Pulmonary artery endothelial cell (primary cell): ENCODE measurements around the gene PUDP. TPM values are rescaled to one million over a fixed set of nuclear protein-coding genes. Genes with fewer than 3 reads are reported as not detected.

Experiments used
- DNase-seq: peaks from one replicate; pipeline ENCODE4 v3.0.0-alpha.2; 2011; ENCODE audit warnings: low read depth, low spot score
- total RNA-seq: library from RNA; depleted of rRNA; stranded (reverse); fragments of >200 nt; gene quantifications from 2 replicates; pipeline ENCODE4 v1.2.3, GENCODE V29; 2014

Gene PUDP
- total RNA-seq, 1 donor from 2014 or later: 7.4 TPM

DNA sequence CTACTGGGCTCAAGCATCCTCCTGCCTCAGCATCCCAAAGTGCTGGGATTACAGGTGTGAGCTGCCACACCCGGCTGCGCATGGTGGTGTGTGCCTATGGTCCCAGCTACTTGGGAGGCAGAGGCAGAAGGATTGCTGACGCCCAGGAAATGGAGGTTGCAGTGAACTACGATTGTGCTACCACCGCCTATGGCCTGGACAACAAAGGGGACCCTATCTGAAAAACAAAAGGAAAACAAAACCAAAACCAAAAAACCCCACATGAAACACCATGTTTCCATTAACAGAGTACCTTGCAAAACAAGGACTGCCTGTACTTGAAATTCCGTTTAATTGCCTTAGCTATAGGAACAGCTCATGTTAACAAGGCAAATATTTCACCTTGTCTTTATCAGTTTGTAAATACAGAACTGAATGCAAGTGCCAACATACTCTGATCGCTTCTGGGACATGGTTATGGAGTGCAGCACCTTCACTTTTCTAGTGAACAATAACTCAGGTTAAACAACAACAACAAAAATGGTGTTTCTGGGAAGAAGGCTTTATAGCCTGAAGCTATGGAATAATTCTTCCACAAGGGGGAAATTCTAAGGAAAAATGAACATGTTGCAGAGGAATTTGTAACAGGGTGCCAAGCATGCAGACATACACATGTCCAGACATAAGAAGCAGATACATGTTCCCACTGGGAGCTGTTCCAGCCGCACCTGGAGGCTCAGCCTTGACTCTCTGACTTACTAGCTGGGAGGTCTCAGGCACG is 73.6 kb downstream of the PUDP start:
- DNase-seq: no peak

DNA sequence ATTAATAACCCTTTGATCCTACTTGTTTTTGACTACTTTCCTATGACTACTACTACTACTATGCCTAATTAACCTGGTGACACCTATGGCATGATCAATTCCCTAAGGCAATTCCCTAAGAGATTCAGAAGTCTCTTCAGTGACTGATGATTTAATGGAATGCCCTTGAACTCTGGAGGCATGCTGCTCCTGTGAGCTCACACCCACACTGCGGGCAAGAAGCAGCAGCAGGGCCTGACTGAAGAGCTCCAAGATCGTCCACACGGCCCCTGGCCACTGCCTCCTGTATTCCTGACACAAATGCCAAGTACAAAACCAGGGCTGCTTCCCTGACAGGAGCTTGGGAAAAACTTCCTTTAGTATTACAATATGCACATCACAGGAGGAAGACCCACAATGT is 74.6 kb downstream of the PUDP start:
- no peak for DNase-seq

DNA sequence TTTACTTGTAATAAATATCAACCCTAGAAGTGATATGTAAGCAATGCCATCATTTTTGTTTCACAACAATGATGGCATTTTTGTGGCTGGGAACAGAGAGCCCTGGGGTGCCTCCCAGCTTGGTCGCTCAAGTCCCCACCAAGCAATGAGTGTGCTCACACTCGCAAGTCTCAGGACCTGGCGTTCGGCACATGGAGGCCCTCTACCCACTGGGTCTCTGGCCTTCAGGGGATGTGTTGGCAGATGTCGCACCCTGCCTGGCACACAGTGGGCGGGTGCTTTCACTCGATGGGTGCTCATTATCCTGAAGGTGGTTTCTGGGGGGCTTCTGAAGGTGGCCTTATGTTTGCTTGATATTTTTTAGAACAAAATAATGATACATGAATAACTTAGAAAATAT is 75.1 kb downstream of the PUDP start:
- no peak for DNase-seq

DNA sequence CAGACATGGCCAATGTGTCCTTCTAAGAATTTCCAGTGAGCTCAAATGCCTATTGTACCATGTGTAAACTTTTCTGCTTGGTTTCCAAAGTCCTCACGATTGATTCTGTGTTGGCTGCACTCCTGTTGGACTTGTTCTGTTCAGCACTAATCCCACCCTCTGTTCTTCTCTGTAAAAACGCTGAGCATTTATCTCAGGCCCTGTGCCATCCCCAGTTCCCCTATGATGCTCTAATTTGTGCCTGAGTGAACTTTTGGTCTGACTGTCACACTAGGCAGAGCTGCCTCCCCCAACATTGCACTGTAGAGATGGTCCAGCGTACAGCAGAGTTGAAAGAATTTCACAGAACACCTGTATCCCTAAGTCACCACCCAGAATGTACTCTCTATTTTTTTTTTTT is 76.6 kb downstream of the PUDP start:
- DNase-seq: no peak

DNA sequence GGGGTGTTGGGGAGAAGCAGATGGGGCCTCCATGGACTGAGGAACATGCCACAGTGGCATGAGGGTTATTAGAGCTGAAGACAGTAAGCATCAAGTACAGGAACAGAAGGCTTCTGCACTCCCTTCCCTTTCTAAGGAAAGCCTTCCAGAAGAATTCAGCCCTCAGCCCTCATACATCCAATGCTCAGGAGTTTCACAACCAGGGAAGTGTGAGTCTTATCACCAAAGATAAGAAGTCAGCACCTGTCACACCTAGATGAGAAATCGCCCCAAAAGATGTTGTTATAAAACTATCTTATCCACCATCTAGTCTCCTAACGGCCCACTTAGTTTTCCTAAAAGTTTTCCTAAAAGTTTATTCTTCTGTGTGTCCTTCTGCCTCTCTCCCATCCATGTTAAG is 78.4 kb downstream of the PUDP start:
- DNase-seq: no peak

DNA sequence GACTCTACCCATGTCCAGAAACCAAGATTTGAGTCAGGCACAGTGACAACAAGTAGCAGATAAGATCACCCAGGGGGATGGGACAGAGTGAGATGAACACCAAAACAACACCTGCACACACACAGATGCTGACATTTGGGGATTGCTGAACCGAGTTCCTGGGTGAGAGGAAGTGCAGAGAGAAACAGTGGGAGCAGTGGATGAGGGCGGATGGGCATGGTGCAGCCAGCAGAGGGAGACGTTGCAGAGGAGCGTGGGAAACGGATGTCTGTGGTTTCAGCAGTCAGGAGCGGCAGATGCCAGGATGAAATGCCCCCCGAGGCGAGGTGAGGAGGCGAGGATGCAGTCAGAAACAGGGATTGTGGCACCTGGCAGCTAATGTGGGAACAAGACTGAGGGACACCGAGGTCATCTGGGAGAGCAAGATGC is 79.0 kb downstream of the PUDP start:
- DNase-seq: no peak

DNA sequence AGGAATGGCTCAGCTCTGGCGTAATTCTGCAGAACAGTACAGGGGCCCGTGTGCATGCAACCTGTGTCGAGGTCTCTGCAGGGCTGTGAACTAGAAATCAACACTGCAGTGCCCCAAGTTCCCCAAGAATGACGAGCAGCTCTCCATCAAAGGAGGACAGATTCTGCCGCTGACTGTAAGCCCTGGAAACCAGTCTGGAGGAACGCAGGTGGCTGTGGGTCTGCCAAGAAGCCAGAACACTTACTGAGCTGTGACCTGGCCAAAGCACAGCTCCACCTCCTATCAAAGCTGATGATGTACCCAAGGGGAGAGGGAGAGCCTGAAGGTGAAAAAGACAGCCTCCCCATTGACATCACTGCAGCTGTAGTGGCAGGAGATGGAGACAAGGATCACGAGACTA is 80.7 kb downstream of the PUDP start:
- no peak for DNase-seq

DNA sequence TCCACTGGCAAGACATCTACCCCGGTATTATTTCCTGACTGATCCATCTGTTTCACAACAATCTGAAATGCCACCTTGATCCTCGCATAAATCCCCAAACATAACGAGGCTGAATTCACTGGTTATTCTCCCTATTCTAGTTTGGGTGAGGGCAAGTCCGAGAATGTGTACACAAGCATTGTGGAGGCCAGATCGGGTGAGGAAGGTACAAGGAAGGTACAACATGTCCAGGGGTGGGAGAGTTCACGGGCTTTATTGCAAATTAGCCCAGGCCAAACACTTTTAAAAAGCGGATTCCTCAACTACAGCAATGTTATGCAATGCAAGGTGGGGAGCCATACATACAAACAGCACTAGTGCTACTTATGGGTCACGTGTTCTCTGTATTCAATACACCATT is 82.5 kb downstream of the PUDP start:
- no peak for DNase-seq

DNA sequence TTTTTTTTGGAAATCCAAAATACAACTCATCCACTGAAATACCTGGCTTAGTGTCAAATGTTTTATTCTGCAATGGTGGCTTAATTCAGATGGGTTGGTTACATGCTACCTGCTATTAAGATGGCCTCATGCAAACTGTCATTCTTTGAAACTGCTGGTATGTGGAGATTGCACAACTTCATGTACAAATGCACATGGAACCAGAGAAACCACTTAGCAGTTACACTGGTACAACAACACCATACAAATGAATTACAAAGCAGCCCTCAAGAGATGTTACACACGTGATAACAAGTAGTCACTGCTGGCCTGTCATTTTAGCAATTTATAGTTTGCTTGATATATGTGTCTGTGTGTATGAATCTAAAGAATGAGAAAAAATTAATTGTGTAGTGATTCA is 85.0 kb downstream of the PUDP start:
- no peak for DNase-seq

DNA sequence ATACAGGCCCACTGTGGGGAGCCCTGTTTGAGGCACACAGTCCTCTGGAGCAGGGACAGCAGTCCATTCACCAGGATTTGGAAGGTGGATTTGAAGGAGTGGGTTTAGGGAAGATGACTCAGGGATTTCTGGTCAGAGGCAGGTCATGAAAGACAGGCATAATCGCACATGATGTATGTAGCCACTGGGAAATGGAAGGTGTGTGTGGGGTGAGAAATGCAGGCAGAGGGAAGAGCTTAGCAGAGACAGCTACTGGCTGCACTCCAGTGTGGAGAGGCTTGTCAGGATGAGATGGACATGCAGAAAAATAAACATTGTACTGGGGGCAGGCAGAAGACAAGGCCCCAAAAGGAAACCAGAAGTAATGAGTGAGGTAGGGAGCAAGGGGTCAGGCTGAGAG is 85.7 kb downstream of the PUDP start:
- DNase-seq: no peak

DNA sequence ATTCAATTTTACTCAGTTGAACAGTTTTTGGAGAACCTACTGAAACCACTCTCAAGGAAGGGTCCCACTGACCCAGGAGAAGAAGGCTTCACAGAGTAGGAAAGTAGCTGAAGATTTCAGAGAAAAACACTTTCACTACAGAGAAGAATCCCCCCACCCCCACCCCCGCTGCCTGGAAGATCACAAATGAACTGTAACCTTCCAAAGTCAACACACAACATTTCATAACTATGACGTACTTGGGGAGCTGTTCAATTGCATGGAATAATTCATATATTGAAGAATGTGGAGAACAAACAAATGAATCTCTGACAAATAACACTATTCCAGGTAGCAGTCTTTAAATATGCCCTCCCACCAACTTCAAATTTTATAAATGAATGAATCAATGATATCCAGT is 86.5 kb downstream of the PUDP start:
- DNase-seq: no peak

DNA sequence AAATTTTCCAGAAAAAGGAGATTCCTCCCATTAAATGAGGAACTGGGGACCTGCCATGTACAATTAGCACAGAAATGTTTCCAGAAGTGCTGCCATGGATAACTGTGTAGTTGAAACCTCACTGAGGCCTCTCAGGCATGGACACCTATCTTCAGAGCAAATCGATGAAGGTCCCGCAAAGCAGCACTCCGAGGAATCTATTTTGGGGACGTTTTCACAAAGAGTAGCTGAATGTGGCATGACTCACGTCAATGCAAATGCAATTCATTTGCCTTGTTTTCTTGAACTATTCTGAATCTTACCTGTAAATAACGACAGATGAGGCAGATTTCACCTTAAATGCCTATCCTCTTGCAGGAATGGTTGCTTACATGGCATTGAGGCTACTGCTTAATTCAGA is 87.5 kb downstream of the PUDP start:
- DNase-seq: no peak

DNA sequence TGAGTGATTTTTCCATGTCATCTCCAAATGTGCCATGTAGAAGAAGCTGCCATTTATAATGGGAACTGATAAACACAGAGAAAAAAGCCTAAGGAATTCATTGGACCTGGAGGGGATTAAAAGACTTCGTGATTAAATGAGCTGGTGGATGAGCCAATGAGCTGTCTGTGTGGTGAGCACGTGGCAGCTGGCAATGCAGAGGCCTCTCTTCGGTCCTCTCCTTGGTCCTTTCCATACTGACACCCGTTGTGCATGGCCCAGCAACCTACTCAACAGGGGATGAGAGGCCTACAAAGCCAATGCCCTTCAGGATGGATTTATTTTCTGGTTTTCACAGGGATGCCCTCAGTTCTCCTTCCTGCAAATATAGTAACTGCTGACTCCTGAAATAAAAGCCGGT is 88.1 kb downstream of the PUDP start:
- DNase-seq: no peak

DNA sequence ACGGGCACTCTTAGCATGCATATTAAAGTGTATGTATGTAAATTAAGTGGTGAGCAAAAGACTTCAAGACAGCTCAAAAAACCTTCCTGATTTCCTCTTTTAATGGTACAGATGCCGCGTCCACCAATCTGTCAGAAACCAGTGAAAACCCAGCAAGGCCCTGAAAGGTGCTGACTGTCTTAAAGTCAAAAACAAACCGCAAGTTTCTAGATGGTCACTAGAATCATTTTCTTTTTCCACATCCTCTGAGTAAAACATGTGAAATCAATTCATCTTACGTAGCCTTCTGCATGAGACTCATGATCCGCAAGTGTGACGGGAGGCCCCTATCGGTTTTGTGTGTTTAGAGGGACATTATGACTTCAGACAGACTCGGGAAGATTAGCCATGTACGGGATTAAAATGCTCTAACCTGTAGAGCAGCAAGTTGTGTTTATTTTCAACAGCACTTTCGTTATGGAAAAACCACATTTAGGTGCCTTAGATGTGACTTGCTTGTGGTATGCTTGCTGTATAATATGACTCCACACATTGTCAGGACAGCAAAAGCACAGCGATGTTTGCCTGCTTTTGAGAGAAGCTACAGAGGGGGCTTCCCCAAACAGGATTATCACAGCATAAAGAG is 88.6 kb downstream of the PUDP start:
- no peak for DNase-seq

DNA sequence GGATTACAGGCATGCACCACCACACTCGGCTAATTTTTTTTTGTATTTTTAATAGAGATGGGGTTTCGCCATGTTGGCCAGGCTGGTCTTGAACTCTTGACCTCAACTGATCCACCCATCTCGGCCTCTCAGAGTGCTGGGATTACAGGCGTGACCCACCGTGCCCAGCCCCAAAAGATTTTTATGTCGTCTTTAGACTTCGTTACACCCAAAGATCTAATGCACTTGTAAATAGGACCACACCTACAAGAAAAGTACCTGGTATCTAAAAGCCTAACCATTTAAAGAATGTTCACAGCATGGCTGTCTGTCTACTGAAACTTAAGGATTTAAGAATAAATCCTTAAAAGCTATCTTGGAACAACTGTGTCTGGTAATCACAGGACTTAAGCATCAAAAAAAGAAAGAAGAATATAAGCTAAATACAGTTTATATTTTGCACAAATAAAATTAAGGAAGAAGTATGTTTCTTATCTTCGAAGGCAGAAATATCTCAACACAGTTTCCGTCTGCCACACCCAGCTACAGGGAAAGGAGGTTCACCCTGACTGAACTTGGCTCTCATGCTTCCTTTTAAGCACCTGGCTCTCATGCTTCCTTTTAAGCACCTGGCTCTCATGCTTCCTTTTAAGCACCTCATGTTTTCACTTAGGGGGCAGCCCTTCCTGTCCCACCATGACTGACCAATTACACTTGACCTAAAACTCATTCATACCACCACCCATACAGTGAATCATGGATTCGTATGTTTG is 92.4 kb downstream of the PUDP start:
- DNase-seq: no peak

DNA sequence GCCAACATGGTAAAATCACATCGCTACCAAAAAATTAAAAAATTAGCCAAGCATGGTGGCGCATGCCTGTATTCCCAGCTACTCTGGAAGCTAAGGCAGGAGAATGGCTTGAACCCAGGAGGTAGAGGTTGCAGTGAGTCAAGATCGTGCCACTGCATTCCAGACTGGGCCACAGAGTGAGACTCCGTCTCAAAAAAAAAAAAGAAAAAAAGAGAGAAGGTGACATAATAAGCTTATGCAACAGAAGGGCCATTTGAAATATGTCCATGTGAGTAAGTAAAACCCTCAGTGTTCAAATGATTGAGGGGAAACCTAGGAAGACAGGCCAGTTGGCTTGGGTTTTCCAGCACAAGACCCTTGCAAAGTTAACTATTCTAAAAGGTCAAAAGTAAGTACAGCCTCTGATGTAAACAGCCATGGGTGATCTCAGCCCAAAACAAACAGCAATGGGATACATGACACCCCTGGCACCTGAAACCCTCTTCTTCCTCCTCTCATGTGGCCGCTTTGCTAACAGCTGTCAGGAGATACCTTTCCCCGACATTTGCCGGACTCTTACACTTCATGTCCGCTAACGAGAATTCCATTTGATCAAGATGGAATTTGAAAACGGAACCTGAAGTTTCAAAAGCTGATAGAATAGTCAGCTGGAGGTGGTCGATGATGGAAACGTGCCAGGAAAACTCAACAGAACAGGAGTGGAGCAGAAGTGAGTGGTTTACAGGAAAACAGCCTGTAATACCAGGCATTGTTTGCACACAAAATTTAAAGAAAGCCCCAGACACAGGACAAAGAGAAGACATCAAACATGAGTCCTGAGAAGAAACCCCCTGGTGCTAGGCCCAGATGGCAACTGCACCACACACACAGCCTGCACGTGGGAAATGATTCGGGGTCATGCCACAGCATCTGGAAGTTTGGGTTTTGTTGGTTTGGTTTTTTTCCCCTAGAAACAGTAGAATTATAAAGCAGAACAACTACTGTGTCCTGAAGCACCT is 93.4 kb downstream of the PUDP start:
- DNase-seq: no peak

DNA sequence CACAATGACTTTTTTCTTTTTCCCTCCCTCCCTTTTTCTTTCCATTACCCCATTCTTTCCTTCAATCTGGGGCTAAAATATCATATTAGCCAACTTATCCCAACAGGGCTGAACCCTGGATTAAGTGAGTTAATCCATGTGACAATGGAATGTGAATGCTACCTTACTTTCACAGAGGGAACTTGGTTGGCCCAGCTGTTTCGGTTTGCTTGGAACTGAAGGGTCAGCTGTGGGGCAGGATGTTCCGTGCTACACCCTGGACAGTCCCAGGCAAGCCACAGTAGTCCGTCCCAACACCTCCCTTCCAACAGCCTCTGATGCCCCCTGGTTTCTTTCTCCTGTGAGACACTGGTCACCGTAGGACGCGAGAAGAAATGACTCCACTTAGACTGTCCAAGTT is 95.4 kb downstream of the PUDP start:
- no peak for DNase-seq

DNA sequence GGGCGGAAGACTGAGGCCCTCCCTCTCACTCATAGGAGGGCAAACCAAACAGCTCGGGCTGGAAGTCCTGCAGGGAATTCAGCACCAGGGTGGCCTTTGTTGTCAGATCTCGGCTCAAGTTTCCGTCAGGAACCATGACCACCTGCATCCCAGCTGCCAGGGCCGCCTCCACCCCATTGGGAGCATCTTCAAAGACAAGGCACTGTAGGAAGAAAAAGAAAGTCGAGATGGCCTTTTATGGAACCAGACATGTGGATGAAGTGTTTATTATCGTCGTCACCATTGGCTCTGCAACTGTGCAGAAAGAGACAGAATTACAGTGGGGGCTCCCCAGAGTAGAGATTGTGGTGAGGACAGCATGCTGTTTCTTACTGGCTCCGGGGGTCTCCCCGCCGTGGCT is 97.7 kb downstream of the PUDP start:
- DNase-seq: no peak

DNA sequence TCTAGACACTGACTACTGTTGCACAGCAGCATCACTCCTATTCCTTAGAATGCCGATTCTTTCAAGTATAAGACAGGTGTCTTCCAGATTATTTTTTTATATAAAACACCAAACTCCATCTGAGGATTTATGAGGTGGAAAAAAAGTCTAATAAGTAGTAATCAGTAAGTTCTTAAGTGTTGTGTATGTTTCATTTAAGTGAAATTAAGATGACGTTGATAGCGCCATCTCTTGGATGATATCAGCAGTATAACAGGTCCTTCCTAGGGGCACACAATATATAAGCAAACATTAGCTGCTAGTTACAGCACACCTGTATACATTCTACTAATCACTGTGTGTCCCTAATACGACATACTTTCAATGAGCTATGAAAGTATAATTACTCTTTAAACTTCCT is 100.0 kb downstream of the PUDP start:
- DNase-seq: no peak

DNA sequence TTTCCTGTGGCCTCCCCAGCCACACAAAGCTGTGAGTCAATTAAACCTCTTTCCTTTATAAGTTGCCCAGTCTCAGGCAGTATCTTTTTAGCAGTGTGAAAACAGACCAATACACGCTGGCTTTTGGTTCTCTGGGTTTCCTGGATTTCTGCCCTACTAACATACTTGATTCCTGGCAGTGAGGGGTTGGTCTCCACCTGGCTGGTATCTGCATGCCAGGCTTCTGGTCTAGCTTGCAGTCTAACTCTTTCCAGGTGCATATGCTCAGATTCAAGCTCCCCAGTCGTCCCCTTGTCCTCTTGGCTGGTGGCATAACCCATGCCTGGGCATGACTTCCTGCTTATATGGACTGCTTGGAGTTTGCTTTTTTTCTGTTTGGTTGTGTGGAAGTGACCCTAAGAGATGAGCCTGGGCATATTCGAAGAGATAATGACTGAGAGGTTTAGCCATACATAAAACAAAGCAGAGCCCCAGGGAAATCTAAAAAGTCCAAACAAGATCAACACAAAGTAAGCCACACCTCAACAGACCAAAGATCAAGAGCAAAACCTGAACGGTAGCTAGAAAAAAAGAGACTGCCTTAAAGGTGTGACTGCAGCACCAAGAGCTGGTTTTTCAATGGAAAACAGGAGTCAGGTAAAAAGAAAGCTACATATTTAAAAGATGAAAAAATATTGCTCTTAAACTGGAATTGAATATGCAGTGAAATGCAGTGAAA is 102.6 kb downstream of the PUDP start:
- DNase-seq: no peak
